Glomerular visceral epithelial cell (primary cell): ENCODE measurements around the gene SLFNL1.

Source experiments
- DNase-seq: peaks from one replicate; pipeline ENCODE4 v3.0.0-alpha.2; 2016; ENCODE audit errors: extremely low spot score

Gene SLFNL1

DNA sequence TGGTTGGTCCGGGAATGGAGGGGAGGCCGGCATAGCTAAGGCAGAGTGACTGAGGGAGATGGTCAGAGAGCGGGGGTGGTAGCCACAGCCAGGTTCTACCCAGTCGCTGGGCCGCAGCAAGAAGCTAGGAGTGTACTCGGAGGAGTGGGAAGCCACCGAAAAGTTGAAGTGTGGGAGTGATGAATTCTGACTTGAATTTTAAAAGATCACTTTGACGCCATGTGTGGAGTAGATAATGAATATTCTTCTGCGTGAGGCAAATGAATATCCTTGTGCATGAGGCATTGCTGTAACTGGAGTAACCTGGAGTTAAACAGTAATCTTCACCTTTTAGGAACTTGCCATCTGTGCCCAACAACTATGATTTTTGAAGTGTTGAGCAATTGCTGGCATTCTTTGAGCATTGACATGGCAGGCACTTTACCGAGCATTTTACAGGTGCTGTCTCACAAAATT is 35.2 kb downstream of the SLFNL1 start:
- no peak for DNase-seq

- no peak for DNase-seq
Measured at GRCh38 chr1:40985875-40986274, 35.6 kb downstream of the SLFNL1 start.

DNA sequence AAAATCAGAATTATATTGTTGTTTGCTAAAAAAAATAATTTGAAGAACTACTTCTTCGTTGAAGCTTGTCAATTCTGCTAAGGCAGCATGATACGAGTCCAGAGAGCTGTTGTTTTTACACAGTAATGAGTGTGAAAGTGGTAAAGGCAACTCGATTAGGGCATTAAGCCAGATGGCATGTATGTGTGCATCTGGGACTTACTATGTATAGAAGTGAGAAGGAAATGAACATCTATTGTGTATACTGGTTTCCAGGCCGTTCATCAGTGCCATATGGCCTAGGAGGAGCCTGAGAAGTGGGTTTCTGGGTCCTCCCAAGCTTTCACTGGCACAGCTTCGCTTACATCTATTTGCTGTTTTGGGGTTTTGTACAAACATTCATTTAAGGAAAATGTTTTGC is 36.4 kb downstream of the SLFNL1 start:
- no peak for DNase-seq

- no peak for DNase-seq
Measured at GRCh38 chr1:40984531-40984930, 37.0 kb downstream of the SLFNL1 start.

DNA sequence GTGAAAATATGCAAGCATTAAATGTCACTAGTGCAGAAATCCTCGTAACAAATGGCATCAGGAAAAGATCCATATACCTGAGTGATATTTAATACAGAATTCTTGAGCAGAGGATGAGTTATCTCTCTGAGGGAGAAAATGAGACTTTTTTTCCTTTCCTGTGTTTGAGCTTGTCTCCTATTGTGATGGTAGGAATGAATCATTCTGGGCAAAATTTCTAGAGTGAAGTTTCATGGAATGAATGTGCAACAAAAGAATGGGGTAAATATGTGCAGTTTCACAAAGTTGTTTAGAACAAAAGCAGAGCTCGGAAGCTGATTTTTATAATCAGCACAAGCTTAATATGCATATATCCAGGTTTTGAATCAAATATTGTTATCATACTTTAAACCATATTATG is 37.5 kb downstream of the SLFNL1 start:
- DNase-seq = no peak

DNA sequence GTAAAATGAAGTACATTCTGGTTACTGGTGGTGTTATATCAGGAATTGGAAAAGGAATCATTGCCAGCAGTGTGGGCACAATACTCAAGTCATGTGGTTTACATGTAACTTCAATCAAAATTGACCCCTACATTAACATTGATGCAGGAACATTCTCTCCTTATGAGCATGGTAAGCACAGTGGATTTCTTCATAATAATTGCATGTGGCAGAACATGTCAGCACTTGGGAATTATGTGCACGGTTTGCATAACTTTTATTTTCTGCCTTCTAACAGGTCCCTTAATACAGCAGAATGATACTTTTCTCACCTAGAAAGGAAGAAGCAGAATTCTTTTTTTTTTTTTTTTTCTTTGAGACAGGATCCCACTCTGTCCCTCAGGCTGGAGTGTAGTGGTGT is 38.2 kb downstream of the SLFNL1 start:
- no peak for DNase-seq

GRCh38 chr1:40982721-40983120 is 38.8 kb downstream of the SLFNL1 start:
- DNase-seq = no peak

DNA sequence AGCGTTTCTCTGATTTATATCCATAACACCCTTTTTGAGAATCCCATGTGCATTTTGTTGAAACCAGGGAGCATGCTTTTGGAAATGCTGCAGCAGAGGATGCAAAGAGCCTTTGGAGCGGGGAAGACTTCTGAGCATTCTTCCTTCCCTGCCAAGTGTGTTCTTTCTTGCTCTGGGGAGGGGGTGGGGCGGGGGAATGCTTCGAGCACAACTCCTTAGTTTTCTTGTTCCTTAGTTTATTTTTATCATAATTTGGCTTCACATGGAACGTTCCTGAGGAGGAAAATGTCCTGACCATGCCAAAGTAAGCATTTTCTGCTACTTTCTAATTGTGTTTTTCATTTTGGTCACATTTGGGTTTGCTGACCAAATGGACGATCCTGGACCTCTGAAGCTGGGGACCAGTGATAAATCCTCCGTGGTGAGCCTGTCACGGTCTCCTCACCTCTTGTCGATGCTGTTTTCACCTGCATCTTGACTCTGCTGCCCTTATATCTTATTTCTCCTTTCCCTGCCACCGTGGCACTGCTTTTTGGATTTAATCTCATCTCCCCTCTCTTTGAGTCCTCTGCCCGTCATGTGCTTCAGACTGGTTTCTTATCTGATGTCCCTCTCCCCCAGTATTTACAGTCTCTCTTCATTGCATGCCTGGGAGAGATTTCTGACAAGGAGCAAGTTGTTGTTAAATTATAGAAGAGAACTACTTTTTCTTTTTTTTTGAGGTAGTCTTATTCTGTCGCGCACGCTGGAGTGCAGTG is 39.7 kb downstream of the SLFNL1 start:
- no peak for DNase-seq

DNA sequence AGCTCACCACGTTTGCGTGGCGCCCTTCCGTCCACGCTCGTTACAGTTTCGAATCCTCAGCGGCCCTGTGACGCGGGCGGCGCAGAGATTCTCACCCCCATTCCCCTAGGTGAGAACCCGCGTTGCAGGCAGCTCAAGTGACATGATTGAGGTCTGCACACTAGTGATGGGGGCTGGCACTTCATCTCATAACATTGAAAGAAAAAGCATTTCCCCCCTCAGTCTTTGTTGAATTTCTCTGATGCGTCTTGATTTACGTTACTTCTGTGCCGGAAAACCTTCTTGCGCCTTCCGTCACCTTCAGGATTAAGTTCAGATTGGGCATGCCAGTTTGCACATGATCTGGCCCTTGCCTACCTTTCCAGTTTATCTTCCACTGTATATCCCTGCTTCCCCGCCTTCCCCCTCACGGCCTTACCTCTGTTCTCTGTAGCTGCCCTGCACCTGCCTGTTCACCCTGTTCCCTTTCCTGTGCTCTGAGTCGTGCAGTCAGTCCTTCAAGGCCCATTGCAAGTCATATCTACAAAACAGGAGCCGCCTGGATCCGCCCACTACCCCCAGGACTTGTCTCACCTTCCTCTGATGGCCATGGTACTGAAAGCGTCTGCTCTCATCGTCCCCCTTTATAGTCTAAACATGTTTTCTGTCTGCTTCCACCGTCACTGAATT is 40.9 kb downstream of the SLFNL1 start:
- DNase-seq = peak; percentile 66

GRCh38 chr1:40980068-40980452 is 41.5 kb downstream of the SLFNL1 start:
- no peak for DNase-seq

DNA sequence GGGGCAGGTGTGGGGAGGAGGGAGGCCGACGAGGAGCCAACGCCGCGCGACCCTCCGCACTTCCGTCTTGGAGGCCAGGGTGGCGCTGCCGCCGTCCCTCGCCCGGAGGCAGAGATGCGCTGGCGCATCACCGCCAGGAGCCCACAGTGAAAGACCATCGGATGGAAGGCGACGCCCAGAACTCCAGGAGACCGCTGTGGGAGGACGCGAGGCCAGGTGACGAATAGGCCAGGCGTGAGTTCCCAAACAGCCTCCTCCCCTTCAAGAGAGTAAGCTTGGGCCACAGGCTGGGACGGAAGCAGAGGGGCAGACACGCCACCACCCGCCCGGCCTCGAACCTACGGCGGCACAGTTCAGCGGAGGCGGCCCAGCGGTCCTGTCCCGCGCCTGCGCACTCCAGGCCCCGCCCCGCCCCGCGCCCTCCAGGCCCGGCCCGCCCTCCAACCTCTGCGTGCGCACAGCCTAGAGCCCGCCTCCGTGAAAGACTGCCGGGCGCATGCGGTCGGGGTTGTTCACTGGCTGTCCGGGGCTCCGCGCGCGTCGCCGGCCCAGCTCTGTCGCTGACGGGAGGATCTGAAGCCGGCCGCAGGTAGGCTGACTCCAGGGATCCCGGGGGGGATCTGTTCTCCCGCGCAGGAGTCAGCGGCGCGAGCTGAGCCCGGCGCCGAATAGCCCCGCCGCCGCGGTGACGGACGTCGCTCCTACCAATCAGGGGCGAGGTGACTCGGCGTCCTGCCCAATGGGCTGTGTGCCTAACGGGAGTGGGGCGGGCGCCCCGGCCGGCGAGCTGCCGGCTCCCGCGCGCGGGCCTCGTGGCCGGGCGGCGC is 42.1 kb downstream of the SLFNL1 start, which contains the start of gene CTPS1:
Gene CTPS1, plus strand, starts transcription at position 456 of the 827 bp plus-strand sequence. CDS start 3,595 bp downstream, outside the sequence.
- DNase-seq = peak; percentile 95

- no peak for DNase-seq
Measured at GRCh38 chr1:40978886-40979240, 42.7 kb downstream of the SLFNL1 start.

- DNase-seq = no peak
Measured at GRCh38 chr1:40977716-40978115, 43.8 kb downstream of the SLFNL1 start.

DNA sequence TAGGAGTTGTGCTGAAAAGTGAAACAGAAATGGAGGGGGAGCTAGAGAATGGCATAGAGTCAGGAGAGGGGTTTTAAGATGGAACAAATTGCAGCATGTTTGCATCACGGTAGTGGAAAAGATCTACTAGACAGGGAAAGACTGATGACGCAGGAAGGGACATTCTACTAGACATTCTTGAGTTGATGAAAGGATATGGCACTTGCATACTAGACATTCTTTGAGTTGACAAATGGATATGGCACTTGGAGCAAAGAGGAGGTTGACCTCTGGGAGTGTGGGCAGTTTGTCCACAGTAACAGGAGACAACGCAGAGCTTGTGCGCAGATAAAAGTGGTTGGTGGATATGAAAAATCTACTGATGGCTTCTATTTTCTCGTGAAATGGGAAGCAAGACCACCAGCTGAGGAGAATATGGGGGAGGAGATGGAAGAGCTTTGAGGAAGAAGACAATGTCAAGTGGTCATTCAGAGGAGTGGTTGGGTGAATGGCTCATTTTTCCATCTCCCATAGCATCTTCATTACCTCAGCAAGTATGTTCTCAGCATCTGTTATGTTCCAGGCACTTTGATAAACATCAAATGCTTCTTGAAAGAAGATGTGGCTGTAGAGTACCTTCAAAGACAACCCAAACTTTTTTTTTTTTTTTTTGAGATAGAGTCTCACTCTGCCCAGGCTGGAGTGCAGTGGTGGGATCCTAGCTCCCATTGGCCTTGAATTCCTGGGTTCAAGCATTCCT is 44.4 kb downstream of the SLFNL1 start:
- no peak for DNase-seq

- DNase-seq = no peak
Measured at GRCh38 chr1:40974945-40975344, 46.6 kb downstream of the SLFNL1 start.

- no peak for DNase-seq
Measured at GRCh38 chr1:40973912-40974311, 47.6 kb downstream of the SLFNL1 start.

DNA sequence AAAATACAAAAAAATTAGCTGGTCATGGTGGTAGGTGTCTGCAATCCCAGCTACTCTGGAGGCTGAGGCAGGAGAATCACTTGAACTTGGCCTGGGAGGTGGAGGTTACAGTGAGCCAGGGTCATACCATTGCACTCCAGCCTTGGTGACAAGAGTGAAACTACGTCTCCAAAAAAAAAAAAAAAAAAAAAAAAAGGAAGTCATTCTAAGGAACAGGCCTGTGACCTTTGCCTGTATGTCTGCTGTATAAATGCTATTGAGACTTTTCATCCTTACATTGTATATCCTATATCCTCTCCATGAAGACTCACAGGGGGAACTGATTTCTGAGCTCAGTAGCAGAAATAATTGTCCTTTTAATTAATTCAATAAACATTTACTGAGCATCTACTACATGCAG is 49.6 kb downstream of the SLFNL1 start:
- no peak for DNase-seq

DNA sequence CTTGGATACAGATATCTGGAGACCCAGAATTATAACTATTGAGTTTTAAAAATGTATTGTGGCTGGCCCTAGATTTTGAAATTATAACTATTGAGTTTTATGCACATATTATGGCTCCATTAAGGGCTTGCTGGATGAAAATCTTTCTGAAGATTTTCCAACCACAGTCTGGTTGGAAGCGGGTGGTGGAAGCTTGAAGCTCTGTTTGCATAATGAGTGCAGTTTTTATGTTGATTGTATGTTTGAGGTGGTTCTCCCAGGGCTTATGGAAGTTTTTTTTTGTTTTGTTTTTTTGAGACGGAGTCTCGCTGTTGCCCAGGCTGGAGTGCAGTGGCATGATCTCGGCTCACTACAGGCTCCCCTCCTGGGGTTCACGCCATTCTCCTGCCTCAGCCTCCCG is 52.1 kb downstream of the SLFNL1 start:
- DNase-seq = no peak

- DNase-seq = no peak
Measured at GRCh38 chr1:40966417-40966816, 55.1 kb downstream of the SLFNL1 start.
